H9 (cell line): ENCODE results near the gene KLHL33. TPM values are rescaled to one million over a fixed set of nuclear protein-coding genes. Genes with fewer than 3 reads are reported as not detected.

Source experiments
- DNase-seq: peaks from one replicate; pipeline ENCODE4 v3.0.0-alpha.2; 2017
- H2AFZ ChIP-seq: one replicate; pipeline ENCODE4 v1.6.1; 2013; ENCODE audit warnings: mild to moderate bottlenecking, low read length, control low read depth, moderate library complexity
- H2AK5ac ChIP-seq: 2 replicates; pipeline ENCODE4 v1.6.1; 2013; ENCODE audit warnings: low read length, control low read depth, mixed read lengths; ENCODE audit not compliant: insufficient read length
- H2BK120ac ChIP-seq: one replicate; pipeline ENCODE4 v1.6.1; 2013; ENCODE audit warnings: low read depth, mild to moderate bottlenecking, low read length, control low read depth, inconsistent platforms; ENCODE audit not compliant: poor library complexity, severe bottlenecking
- H2BK12ac ChIP-seq: 2 replicates; pipeline ENCODE4 v1.6.1; 2013; ENCODE audit warnings: low read length, control low read depth, mixed read lengths, low read depth; ENCODE audit not compliant: insufficient read length
- H2BK15ac ChIP-seq: 2 replicates; pipeline ENCODE4 v1.6.1; 2013; ENCODE audit warnings: low read depth, low read length, control low read depth
- H2BK20ac ChIP-seq: one replicate; pipeline ENCODE4 v1.6.1; 2013; ENCODE audit warnings: low read depth, mild to moderate bottlenecking, low read length, control low read depth, inconsistent platforms; ENCODE audit not compliant: poor library complexity, severe bottlenecking
- H2BK5ac ChIP-seq: 2 replicates; pipeline ENCODE4 v1.6.1; 2013; ENCODE audit warnings: low read length, control low read depth, mixed read lengths; ENCODE audit not compliant: insufficient read length
- H3K14ac ChIP-seq: 2 replicates; pipeline ENCODE4 v1.6.1; 2013; ENCODE audit warnings: low read length, control low read depth; ENCODE audit not compliant: insufficient read depth
- H3K18ac ChIP-seq: 2 replicates; pipeline ENCODE4 v1.6.1; 2013; ENCODE audit warnings: low read depth, mild to moderate bottlenecking, mixed read lengths, low read length, control low read depth; ENCODE audit not compliant: insufficient read length
- H3K23ac ChIP-seq: 2 replicates; pipeline ENCODE4 v1.6.1; 2013; ENCODE audit warnings: low read length, control low read depth, mixed read lengths, low read depth; ENCODE audit not compliant: insufficient read length
- H3K23me2 ChIP-seq: 2 replicates; pipeline ENCODE4 v1.6.1; 2013; ENCODE audit warnings: low read depth, mild to moderate bottlenecking, mixed read lengths, low read length, control low read depth; ENCODE audit not compliant: insufficient read length, poor library complexity, severe bottlenecking
- H3K27ac ChIP-seq: 2 replicates; pipeline ENCODE4 v1.5.1; 2013; ENCODE audit warnings: low read length, control low read depth, mixed read lengths, low read depth; ENCODE audit not compliant: insufficient read length
- H3K27me3 ChIP-seq: 2 replicates; pipeline ENCODE4 v1.6.1; 2013; ENCODE audit warnings: low read length, control low read depth, inconsistent platforms; ENCODE audit not compliant: insufficient read depth
- H3K4ac ChIP-seq: 2 replicates; pipeline ENCODE4 v1.6.1; 2013; ENCODE audit warnings: low read depth, mild to moderate bottlenecking, control low read depth, inconsistent platforms, low read length, moderate library complexity
- H3K4me1 ChIP-seq: 2 replicates; pipeline ENCODE4 v1.6.1; 2013; ENCODE audit warnings: low read length, control low read depth, inconsistent platforms; ENCODE audit not compliant: insufficient read depth
- H3K4me2 ChIP-seq: 2 replicates; pipeline ENCODE4 v1.6.1; 2013; ENCODE audit warnings: low read length, control low read depth, mixed read lengths; ENCODE audit not compliant: insufficient read length, insufficient read depth
- H3K56ac ChIP-seq: 2 replicates; pipeline ENCODE4 v1.6.1; 2013; ENCODE audit warnings: low read depth, mild to moderate bottlenecking, mixed read lengths, low read length, control low read depth; ENCODE audit not compliant: insufficient read length
- H3K79me1 ChIP-seq: 2 replicates; pipeline ENCODE4 v1.6.1; 2013; ENCODE audit warnings: low read depth, mild to moderate bottlenecking, moderate library complexity, low read length, control low read depth, inconsistent platforms; ENCODE audit not compliant: insufficient read depth, poor library complexity, severe bottlenecking
- H3K79me2 ChIP-seq: 2 replicates; pipeline ENCODE4 v1.6.1; 2013; ENCODE audit warnings: low read length, control low read depth, inconsistent platforms; ENCODE audit not compliant: insufficient read depth
- H3K9ac ChIP-seq: 2 replicates; pipeline ENCODE4 v1.6.1; 2013; ENCODE audit warnings: low read length, control low read depth, mixed read lengths; ENCODE audit not compliant: insufficient read length; ENCODE audit errors: extremely low read depth
- H3K9me3 ChIP-seq: one replicate; pipeline ENCODE4 v1.6.1; 2013; ENCODE audit warnings: low read depth, low read length, inconsistent platforms; ENCODE audit not compliant: control insufficient read depth
- H3T11ph ChIP-seq: one replicate; pipeline ENCODE4 v1.6.1; 2013; ENCODE audit warnings: mild to moderate bottlenecking, low read length, control low read depth, inconsistent platforms
- H4K20me1 ChIP-seq: one replicate; pipeline ENCODE4 v1.6.1; 2013; ENCODE audit not compliant: control insufficient read depth, insufficient read length, insufficient read depth
- H4K5ac ChIP-seq: 2 replicates; pipeline ENCODE4 v1.6.1; 2013; ENCODE audit warnings: low read depth, mild to moderate bottlenecking, mixed read lengths, low read length, control low read depth; ENCODE audit not compliant: insufficient read length
- H4K8ac ChIP-seq: replicated peaks from 2 replicates; pipeline ENCODE4 v1.6.1; 2013; ENCODE audit warnings: low read length, control low read depth, mixed read lengths, low read depth; ENCODE audit not compliant: insufficient read length
- H4K91ac ChIP-seq: 2 replicates; pipeline ENCODE4 v1.6.1; 2013; ENCODE audit warnings: low read depth, mild to moderate bottlenecking, moderate library complexity, mixed read lengths, low read length, control low read depth; ENCODE audit not compliant: insufficient read length
- H3K27ac Mint-ChIP-seq, 3 experiments: 2 replicates in 2 of 3; 3 replicates in 1 of 3; pipeline ENCODE4 v1.8.0; 2020 to 2021; ENCODE audit warnings: mixed read lengths in 3 of 3, mild to moderate bottlenecking in 1 of 3, moderate library complexity in 1 of 3
- H3K27me3 Mint-ChIP-seq: 2 replicates; pipeline ENCODE4 v1.8.0; 2021; ENCODE audit warnings: low read depth, mild to moderate bottlenecking, moderate library complexity, mixed read lengths
- H3K36me3 Mint-ChIP-seq, 3 experiments: 2 replicates in 2 of 3; 3 replicates in 1 of 3; pipeline ENCODE4 v1.8.0; 2020 to 2021; ENCODE audit warnings: low read depth in 3 of 3, mixed read lengths in 3 of 3; ENCODE audit not compliant: insufficient read depth in 1 of 3
- H3K4me1 Mint-ChIP-seq, 2 experiments: 2 replicates each; pipeline ENCODE4 v1.8.0; 2020; ENCODE audit warnings: mixed read lengths in 2 of 2
- H3K4me3 Mint-ChIP-seq, 2 experiments: 2 replicates in 1 of 2; 3 replicates in 1 of 2; pipeline ENCODE4 v1.8.0; 2020 to 2021; ENCODE audit warnings: mild to moderate bottlenecking in 2 of 2, mixed read lengths in 2 of 2, moderate library complexity in 1 of 2
- H3K9me3 Mint-ChIP-seq, 2 experiments: 2 replicates in 1 of 2; 3 replicates in 1 of 2; pipeline ENCODE4 v1.8.0; 2020; ENCODE audit warnings: mild to moderate bottlenecking in 2 of 2, mixed read lengths in 2 of 2, moderate library complexity in 1 of 2
- CTCF ChIP-seq: fragments of 200-600 bp; sonication (generic); conservative IDR thresholded peaks from 3 replicates; pipeline ENCODE4 v1.8.0; 2021; ENCODE audit warnings: antibody characterized with exemption, mild to moderate bottlenecking
- WGBS: extraction: QIAGEN DNeasy Blood & Tissue Kit; methylation state at CpG from one replicate; pipeline ENCODE4 v1.1.7; 2013; ENCODE audit warnings: missing lambda C conversion rate, low lambda C conversion rate, mixed read lengths; ENCODE audit not compliant: insufficient read length; ENCODE audit errors: extremely low coverage; 5-methylcytosine and 5-hydroxymethylcytosine counted together
- total RNA-seq: library from RNA; stranded (reverse); gene quantifications from 2 replicates; pipeline ENCODE4 v1.2.1, GENCODE V29; 2021

KLHL33 gene
- total RNA-seq, 1 experiment from 2014 or later, result 0.04 TPM

GRCh38 chr14:20422886-20423285 lies 13.1 kb downstream of the KLHL33 start:
- H3K9me3 Mint-ChIP-seq, result no peaks in the 10 kb centered on the region
- no peaks in the 10 kb centered on the region for H4K20me1 ChIP-seq
- H2BK15ac ChIP-seq, result no peak overlapping the region
- no peak for TF ChIP-seq CTCF
- no peak overlapping the region for H2BK120ac ChIP-seq
- no peak overlapping the region for H3K23ac ChIP-seq
- H2BK20ac ChIP-seq, result no peak overlapping the region
- no peaks in the 10 kb centered on the region for H3K79me1 ChIP-seq
- H3K9me3 ChIP-seq, result no peaks in the 10 kb centered on the region
- DNase-seq, result no peak
- no peak overlapping the region for H4K91ac ChIP-seq
- H3K14ac ChIP-seq, result no peak overlapping the region
- H3K27me3 ChIP-seq, result no peaks in the 10 kb centered on the region
- no CpG with 5 or more reads among the region's 2 CpGs for WGBS
- no peak overlapping the region for H2AK5ac ChIP-seq
- H4K8ac ChIP-seq, result no peak overlapping the region
- peaks cover 15 to 24% of the 10 kb centered on the region in 2 experiments for H3K4me1 Mint-ChIP-seq
- H3K4me1 ChIP-seq, result peaks cover 8% of the 10 kb centered on the region; the same call in 1 of the 2 replicates
- H3K27ac ChIP-seq, result no peak overlapping the region
- H3K4me2 ChIP-seq, result no peak overlapping the region
- no peak overlapping the region for H3K4me3 Mint-ChIP-seq
- H4K5ac ChIP-seq, result no peak overlapping the region
- H3T11ph ChIP-seq, result no peak overlapping the region
- no peak overlapping the region for H3K9ac ChIP-seq
- H2BK5ac ChIP-seq, result no peak overlapping the region
- no peak overlapping the region for H2AFZ ChIP-seq
- no peak overlapping the region for H3K27ac Mint-ChIP-seq
- H3K18ac ChIP-seq, result no peak overlapping the region
- no peaks in the 10 kb centered on the region for H3K23me2 ChIP-seq
- H3K56ac ChIP-seq, result no peak overlapping the region
- no peaks in the 10 kb centered on the region for H3K36me3 Mint-ChIP-seq
- no peaks in the 10 kb centered on the region for H3K27me3 Mint-ChIP-seq
- no peak overlapping the region for H3K4ac ChIP-seq
- H3K79me2 ChIP-seq, result no peaks in the 10 kb centered on the region
- H2BK12ac ChIP-seq, result no peak overlapping the region
